Measurements from ENCODE around the gene SLC14A1.

DNA sequence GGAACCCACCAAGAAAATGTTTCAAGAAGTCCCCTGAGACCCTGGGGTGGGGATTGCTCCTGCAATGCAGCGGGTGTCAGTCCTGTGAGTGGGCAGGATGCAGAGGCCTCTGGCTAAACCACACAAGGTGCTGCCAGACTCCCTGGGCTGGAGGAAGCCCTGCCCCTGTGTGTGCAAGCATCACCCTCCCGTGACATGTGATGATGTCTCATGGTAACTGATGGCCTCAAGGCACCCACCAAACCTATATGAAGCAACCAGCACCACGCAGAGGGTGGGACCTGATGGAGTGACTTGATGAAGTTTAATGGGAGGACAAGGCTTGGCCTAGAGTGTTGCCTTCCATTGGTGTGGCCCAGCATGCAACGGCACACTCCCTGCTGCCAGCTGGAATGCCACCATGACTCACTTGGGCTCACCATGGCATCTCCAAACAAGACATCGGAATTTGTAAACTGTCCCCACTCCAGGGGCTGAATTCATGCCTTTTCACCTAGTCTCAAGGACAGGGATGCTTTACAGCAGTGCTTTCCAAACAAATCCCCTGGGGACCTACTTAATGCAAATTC is 8.7 kb upstream of the SLC14A1 start:
- TF ChIP-seq REST (IDR thresholded peaks at IDR 0.05; ENCODE audit: low read depth, low read length) (no peak), ZBED1 (IDR thresholded peaks at IDR 0.05; ENCODE audit: borderline replicate concordance) (no peak), HDAC2 (IDR thresholded peaks at IDR 0.05) (no peak), TAF1 (IDR thresholded peaks at IDR 0.05; ENCODE audit: borderline replicate concordance, low read depth, low read length) (no peak), FOXK2 (IDR thresholded peaks at IDR 0.05) (no peak), BRCA1 (IDR thresholded peaks at IDR 0.05; ENCODE audit: low read depth, low read length) (no peak), EZH2 (IDR thresholded peaks at IDR 0.05; ENCODE audit: borderline replicate concordance, control insufficient read depth, low read depth, low read length) (no peak), EGR1 (IDR thresholded peaks at IDR 0.05; ENCODE audit: borderline replicate concordance in 1 of 2, low read depth in 2 of 2, low read length in 2 of 2) (no peak), CEBPB (IDR thresholded peaks at IDR 0.05; ENCODE audit: borderline replicate concordance in 1 of 2, low read depth in 2 of 2, low read length in 2 of 2) (no peak), TARDBP (IDR thresholded peaks at IDR 0.05; ENCODE audit: borderline replicate concordance) (no peak)
- TF ChIP-seq, protein P1, sequence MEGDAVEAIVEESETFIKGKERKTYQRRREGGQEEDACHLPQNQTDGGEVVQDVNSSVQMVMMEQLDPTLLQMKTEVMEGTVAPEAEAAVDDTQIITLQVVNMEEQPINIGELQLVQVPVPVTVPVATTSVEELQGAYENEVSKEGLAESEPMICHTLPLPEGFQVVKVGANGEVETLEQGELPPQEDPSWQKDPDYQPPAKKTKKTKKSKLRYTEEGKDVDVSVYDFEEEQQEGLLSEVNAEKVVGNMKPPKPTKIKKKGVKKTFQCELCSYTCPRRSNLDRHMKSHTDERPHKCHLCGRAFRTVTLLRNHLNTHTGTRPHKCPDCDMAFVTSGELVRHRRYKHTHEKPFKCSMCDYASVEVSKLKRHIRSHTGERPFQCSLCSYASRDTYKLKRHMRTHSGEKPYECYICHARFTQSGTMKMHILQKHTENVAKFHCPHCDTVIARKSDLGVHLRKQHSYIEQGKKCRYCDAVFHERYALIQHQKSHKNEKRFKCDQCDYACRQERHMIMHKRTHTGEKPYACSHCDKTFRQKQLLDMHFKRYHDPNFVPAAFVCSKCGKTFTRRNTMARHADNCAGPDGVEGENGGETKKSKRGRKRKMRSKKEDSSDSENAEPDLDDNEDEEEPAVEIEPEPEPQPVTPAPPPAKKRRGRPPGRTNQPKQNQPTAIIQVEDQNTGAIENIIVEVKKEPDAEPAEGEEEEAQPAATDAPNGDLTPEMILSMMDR (IDR thresholded peaks at IDR 0.05 in 2 of 3, conservative IDR thresholded peaks at IDR 0.05 in 1 of 3; ENCODE audit: control insufficient read depth in 2 of 3, extremely low read depth in 1 of 3, insufficient read depth in 1 of 3, low read depth in 3 of 3, low read length in 3 of 3) = no peak
